Inflammatory macrophage treated with lipopolysaccharide for 1 hour (primary cell): Measurements from ENCODE around the gene AGPAT3.
"Not testable (repeated sequence)": the region's sequence is repeated elsewhere in the genome, so short reads cannot be mapped to it uniquely, and the experiment has no call there.

ENCODE experiments used
- DNase-seq, 2 donors: peaks; one replicate each; pipeline ENCODE4 v3.0.0-alpha.2; 2020 to 2022

AGPAT3 gene, protein sequence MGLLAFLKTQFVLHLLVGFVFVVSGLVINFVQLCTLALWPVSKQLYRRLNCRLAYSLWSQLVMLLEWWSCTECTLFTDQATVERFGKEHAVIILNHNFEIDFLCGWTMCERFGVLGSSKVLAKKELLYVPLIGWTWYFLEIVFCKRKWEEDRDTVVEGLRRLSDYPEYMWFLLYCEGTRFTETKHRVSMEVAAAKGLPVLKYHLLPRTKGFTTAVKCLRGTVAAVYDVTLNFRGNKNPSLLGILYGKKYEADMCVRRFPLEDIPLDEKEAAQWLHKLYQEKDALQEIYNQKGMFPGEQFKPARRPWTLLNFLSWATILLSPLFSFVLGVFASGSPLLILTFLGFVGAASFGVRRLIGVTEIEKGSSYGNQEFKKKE

DNA sequence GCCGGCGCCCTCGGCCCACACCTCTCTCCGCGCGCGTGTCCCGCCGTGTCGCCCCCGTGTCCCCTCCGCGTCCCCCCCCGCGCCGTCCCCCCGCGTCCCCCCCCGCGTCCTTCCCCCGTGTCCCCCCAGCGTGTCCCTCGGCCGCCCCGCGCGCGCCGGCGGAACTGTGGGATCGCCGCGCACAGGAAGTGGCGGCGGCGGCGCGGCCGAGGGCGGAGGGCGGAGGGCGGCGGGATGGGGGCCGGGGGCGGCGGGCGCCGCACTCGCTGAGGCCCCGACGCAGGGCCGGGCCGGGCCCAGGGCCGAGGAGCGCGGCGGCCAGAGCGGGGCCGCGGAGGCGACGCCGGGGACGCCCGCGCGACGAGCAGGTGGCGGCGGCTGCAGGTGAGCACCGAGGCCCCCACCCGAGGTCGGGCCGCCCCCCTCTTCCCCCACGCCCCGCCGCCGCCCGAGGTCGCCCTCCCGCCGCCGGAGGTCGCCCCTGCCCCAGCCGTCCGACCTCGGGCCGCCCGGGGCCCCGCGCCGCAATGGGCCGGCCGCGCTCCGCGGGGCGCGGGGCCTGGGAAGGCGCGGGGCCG, at the start of gene AGPAT3:
TSS of gene AGPAT3 (plus strand) at position 262 of the 578 bp plus-strand sequence. CDS start 94,459 bp downstream, outside the sequence.
- DNase-seq, result peak; percentile 17 to 37

DNA sequence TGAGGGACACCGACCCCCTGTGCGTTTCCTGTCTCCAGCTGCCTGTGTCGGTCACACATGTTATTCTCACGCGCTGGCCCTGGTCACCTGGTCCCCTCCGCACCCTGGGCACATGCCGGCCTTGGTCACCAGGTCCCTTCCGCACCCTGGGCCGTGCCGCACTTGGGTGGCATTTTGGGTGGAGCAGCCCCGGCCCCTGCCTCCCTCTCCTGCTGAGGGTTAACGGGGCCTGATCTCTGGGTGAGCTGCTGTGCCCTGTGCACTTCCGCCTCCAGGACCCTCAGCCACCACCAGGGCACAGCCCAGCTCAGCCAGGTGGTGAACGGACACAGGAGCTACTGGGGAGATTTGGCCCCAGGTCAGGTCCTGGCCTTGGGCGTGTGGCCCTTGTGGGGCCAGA, 49.0 kb upstream of the AGPAT3 start:
- DNase-seq, result no peak

DNA sequence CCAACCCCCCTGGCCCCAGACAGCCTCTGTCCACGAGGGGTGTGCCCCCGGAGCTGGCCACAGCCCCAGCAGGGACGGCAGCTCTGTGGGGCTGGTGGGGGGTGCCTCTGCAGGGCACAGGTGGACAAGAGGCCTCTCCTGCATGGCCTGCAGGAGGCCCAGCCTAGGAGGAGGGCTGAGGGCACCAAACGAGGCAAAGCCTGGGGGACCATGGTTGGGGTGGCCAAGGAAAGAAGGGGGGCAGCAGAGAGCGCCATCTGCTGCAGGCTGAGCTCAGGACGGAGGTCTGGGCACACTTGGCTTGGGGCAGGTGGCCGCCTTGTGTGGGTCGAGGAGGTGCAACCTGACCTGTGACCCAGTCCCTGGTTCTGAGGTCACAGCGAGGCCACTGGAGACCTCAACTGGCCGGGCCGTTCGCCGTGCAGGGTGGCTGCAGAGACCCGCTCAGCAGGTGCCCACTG, 48.4 kb upstream of the AGPAT3 start:
- no peak for DNase-seq

DNA sequence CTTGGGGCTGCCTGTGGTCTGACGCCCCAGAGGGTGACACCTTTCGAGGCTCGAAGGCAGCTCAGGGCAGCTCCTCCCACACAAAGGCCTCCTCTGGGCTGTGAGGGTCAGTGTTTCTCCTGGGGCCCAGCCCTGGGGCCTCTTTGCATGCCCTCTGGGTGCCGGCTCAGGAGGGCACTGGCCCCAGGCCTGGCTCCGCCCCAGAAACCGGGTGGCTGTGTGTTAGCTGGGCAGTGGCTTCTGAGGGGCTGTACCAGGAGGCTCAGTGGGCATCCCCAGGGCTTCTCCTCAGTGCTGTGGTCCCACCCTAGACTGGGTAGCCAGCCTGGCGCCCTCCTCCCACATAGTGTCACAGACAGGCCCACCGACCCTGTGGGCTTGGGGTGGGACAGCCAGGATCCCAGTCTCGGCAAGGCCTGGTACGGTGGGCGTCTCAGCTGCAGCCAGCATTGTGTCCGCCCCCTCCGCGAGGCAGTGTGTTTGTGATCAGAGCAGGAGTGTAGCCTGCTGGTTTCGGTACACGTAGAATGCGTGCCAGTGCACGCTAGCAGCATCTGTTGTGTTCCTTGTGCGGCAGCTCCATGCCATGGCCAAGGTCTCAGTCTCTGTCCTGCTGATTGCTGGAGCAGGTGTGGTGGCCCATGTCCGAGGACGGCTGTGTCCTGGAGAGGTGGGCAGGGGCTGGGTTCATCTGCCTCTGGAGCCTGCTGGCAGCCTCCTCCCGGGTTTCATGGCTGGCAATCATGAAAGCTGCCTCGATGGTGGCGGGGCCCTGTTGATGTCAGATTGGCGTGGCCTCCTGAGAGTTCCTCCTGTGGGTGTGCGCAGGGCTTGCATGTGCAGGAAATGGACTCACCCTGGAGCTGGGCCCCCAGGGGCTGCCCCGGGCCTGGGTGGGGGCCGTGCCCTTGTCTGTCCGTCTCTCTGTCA, 47.6 kb upstream of the AGPAT3 start:
- peak; percentile 40 to 41 for DNase-seq

DNA sequence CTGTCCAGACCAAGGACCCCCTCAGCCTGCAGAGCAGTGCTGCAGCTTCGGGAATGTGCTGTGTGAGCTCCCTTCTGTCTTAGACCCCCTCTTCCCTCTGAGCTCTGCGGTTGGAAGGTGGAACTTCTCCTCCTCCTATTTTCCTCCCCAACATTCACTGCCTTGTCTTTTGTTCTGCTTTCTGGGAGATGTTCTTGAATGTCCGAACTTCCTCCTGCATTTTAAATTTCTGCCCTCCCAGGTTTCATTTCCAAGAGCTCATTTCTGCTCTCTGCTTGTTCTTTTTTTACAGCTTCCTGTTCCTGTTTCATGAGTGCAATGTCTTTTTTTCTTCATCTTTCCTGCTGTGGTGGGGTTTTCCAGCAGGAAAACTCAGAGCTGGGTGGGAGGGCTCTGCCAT, 46.3 kb upstream of the AGPAT3 start:
- peak; percentile 83 to 84 for DNase-seq

DNA sequence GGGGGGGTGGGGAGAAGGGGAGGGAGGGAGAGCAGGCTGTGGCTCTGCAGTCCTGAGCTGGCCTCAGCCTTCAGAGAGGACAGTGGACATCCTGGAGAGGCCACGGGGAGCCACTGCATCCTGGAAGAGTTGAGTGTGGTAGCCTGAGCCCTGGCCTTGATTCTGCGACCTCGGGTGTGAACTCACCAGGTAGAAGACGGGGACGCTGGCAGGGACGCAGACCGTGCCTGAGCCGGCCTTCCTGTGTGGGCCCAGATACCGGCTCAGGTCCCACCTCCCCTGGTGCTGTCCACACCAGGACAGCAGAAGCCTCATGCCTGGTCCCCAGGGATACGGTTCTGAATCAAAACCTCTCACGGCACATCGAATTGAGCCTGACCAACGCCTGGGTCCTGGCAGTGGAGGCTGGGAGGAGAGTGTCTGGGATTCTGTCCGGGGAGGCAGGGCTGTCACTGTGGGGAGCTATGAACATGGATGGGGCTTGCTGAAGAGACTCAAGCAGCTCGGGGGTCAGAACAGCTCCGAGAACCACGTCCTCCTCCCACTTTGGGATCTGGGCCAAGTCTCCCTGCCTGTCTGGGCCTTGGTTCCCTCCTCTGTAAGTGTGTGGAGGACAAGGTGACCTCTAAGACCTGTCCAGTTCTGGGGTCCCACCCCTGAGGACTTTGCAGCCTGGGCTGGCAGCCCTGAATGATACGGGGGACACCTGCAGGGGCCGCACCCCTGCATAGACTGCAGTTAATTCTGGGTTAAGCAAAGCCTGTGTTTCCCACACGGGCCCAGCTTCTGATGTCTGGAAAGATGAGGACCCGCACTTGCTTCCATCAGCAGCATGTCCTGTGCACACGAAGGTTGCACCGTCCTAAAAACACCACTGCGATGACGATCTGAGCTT, 45.3 kb upstream of the AGPAT3 start:
- DNase-seq, result no peak

DNA sequence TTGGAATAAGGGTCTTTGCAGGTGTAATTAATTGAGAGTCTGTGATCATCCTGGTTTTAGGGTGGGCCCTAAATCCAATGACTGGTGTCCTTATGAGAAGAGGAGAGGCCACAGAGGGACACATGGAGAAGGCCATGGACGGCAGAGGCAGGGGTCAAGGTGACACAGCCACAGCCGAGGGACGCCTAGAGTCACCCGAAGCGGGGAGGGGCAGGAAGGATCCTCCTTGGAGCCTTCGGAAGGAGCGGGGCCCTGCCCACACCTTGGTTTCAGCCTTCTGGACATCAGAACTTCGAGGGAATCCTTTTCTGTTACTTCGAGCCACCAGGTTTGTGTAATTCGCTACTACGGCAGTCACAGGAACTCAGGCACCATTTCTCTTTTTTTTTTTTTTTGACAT, 44.6 kb upstream of the AGPAT3 start:
- no peak for DNase-seq

DNA sequence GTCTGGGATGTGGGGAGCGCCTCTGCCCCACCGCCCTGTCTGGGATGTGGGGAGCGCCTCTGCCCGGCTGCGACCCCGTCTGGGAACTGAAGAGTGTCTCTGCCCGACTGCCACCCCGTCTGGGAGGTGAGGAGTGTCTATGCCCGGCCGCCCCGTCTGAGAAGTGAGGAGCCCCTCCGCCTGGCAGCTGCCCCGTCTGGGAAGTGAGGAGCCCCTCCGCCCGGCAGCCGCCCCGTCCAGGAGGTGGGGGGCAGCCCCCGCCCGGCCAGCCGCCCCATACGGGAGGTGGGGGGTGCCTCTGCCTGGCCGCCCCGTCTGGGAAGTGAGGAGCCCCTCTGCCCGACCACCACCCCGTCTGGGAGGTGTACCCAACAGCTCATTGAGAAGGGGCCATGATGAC, 42.9 kb upstream of the AGPAT3 start:
- not testable (repeated sequence) for DNase-seq

DNA sequence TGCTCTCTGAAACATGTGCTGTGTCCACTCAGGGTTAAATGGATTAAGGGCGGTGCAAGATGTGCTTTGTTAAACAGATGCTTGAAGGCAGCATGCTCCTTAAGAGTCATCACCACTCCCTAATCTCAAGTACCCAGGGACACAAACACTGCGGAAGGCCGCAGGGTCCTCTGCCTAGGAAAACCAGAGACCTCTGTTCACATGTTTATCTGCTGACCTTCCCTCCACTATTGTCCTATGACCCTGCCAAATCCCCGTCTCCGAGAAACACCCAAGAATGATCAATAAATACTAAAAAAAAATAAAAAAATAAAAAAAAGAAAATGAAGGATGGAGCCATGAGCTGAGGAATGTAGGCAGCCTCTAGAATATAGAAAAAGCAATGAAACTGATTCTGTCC, 42.3 kb upstream of the AGPAT3 start:
- DNase-seq, result not testable (repeated sequence)

DNA sequence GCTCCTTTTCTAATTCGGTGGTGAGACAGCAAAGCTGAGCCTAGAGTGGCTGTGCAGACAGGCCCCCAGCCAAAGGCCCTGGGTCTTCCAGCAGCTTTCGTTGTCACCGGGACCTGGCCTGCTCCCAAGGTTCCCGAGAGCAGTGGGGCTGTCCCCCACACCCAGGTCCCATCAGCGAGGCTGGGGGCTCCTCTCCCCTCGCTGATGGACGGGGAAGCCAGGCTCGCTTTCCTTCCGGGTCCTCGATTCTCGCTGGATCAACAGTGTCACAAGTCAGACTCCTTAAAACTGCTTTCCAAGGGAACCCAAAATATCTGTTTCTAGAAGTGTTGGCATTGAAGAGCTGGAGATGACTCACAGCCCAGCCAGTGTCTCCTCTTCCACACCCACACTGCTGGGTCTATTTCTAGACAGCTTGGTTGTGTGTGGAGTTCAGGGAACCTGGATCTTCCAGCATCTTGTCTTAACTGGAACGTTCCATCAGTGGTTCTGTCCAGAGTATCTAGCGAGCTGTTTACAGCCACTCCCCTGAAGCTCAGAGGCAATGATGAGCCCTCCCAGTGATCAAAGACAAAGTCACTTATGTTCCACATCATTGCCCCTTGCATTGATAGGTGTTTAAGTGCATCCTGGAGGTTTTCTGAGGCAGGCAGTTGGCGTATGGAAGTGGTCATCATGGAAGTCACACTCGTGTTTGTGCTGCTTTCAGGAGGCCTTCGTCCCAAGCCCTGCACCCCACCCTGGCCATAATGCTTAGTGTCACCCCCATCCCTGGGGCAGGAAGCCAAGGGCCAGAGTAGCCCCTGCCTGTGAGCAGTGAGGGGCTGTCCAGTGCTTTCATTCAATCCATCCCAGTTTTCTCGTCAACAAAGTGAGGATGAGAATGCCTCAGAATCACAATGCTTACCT, 40.4 kb upstream of the AGPAT3 start:
- peak; percentile 56 to 80 for DNase-seq

DNA sequence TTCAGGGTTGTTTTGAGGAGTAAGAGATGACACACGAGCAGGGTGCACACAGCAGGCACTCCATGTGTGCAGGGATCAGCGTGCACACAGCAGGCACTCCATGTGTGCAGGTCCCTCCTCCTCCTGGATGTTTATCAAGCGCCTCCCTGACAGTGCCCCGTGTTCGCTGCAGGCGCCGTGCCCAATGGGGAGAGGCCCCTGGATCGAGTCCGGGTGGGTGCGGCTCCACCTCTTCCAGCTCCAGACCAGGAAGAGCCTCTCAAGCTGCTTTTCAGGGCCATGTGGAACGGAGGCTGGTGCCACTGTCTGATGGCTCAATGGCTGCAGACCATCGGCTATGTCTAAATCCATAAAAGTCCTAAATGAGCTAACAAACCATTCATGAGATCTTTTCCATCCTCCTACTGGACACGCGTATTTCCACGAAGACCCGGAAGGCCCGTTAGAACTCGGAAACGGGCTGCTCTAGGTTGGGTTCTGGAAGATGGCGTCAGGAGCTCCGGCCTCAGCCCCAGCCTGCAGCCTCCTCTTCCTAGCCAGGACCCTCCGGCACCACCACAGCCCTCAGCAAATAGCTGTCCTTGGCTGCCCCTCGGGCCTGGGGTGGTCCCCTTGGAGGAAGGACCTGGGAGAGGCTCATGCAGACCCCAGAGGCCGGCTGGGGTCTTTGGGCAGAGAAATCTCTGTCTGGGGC, 39.6 kb upstream of the AGPAT3 start:
- DNase-seq, result peak in 1 of 2 donors; percentile 12

DNA sequence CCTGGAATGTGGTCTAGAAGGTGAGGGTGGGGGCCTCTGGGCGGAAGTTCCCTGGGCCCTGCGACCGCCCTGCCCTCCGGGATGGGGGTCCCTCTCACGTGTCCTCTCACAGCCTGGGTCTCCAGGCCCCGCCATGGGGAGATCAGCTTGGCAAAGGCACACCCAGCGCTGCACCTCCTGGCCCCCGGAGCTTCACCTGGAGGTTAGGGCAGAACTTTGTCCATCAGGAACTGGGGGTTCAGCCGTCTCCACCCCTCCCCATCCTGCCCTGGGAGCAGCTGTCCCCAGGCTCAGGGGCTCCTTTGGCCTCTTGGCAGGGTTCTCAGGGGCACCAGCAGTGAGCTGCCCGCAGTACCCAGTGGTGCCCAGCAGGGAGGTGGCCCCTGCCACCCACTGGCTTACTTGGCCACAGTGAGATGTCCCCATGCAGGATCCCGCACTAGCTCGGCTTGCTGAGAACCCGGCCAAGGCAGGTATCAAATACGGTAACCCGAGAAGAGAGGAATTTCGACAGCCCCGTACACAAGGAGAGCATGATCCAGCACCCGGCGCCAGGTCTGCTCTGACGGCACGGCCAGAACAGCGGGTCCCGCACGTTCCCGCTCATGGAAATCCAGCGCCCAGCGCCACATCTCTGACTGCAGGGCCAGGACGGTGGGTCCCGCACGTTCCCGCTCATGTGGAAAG, 38.9 kb upstream of the AGPAT3 start:
- no peak for DNase-seq

DNA sequence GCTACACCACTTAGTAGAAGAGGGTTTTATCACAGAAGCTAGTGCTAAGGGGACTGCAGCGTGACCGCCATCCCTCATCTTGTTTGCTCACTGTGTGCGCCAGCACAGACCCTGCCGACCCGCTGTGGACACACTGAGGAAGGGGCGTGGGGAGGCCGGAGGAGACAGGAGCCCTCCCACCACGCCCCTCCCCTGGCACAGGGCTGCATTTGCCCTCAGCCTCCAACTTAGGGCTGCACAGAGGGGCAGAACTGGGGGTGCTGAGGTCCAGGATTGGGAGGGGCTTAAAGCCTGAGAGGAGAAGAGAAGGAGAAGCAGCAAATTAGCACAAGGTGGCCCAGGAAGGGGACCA, 38.4 kb upstream of the AGPAT3 start:
- no peak for DNase-seq

DNA sequence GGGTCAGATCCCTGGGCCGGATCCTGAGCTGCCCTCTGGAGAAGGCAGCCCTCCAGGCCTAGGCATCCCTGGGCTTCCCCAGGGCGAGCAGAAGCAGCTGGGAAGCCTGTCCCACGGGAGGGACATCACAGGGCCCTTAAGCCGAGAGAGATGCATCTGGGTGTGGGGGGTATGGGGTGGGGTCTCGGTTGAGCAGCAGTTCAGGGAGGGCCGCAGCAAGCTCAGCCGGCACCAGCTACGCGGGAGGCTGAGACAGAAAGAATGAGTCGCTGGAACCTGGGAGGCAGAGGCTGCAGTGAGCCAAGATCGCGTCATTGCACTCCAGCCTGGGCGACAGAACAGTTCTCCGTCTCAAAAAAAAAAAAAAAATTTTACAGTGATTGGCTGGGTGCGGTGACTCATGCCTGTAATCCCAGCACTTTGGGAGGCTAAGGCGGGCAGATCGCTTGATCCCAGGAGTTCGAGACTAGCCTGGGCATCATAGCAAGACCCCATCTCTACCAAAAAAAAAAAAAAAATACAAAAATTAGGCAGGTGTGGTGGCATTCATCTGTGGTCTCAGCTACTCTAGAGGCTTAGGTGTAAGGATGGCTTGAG, 37.9 kb upstream of the AGPAT3 start:
- DNase-seq, result no peak

DNA sequence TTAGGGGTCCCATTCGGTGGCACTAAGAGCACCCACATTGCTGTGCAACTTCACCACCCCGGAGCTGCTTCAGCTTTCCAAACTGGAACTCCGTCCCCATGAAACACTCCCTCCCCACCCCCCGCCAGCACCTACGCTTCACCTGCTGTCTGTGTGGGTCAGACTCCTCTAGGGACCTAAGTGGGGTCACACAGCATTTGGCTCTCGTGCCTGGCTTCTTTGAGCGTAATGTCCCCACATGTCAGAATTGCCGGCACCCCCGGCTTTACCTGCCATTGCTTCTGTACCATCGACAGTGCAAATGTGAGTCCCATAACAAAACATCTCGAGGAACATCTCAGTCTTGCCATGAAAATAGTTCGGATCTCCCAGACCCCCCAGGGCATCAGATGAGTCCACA, 35.9 kb upstream of the AGPAT3 start:
- no peak for DNase-seq

DNA sequence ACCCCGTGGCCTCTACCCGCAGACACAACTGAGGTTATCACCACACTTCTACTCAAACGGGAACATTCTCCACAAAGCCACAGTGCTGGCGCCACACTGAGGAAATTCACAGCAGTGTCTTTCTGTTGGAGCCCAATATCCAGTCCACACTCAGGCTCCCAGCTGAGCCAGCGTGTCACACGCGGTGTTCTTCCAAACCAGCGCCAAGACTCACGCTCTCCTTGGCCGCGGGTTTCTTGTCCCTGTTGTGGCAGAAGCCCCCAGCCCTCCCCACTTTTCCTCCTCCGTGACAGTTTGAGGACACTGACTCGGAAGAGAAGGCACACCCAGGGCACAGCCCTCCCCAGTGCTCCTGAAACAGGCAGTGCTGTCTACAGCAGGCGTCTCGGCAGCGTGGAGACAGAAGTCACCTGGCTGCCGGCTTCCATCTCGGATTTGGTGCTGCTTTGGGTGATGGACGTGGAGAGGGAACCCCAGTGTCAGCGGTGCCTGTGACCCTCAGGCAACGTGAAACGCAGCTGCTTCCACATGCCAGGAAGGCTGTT, 35.4 kb upstream of the AGPAT3 start:
- peak; percentile 58 for DNase-seq

DNA sequence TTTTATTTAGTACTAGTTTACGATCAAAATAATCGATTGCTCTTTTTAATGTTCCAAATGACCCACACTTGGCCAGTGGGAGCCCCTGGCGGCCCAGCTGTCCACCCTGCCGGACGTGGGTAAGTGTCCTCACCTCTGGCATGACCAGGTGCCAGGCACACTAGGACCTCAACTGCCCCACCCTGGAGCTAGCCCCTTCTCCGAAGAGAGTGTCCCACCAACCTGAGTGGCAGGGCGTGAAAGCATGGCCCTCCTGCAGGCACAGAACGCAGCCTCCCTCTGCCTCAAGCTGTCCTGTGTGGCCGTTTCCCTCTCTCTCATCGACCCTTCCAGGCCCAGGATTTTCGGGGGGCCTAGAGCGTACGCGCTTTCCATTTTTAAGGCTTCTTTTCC, 32.9 kb upstream of the AGPAT3 start:
- DNase-seq, result no peak

DNA sequence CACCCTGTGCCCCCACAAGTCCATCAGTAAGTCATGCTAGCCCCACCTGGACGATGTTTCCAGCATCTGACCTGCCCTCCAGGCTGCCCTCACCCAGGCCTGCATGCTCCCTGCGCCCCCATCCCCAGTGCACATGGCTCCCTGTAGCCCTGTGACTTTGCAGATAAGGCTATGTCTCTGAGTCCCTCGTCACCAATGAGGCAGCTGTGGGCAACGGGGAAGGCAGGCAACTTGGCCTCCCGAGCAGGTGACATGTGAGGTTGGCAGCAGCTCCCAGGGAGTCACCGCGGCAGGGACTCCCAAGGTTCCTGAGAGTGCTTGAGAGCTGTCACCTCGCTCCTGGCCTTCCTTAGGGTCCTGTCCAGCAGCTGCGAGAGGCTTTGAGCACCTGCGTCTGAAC, 32.4 kb upstream of the AGPAT3 start:
- DNase-seq, result no peak

DNA sequence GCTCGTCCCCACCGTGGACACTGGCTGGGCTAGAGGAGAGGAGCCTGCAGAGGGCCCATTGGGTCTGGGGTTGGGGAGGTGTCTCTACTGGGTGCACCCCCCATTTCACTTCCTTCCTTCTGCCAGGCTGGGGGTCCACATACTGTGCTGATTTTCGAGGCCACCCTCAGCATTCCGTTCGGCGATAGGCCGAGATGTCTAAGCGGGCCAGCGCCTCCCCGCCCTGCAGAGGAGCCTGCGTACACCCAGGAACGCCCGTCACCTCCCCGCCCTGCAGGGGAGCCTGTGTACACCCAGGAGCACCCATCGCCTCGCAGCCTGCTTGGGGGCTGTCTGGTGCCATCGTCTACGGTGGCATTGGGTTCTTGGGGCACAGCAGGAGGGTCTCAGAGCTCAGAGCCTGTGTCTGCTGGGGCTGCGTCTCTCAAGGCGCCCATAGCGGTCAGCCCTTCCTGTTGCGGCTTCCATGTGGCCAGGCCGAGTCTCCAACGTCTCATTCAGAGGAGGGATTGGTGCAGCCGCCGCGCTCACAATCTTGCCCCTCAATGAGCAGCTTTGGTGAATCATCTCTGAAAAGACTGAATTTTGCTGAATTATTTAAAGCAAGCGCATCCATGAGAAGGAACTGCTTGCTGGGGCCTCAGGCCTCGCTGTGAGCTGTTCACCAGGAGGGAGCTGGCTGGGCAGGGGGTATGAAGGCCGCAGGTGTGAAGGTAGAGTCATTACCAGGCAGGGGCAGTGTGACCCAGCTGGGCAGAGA, 30.7 kb upstream of the AGPAT3 start:
- no peak for DNase-seq
